HPDE6-E6E7 (cell line): ENCODE measurements around the gene ASH1L.
"Not testable (repeated sequence)": the region's sequence is repeated elsewhere in the genome, so short reads cannot be mapped to it uniquely, and the experiment has no call there.

Experiments used
- DNase-seq: peaks from one replicate; pipeline ENCODE4 v3.0.0; 2011; ENCODE audit warnings: missing footprints; ENCODE audit errors: extremely low spot score

The ASH1L gene, protein sequence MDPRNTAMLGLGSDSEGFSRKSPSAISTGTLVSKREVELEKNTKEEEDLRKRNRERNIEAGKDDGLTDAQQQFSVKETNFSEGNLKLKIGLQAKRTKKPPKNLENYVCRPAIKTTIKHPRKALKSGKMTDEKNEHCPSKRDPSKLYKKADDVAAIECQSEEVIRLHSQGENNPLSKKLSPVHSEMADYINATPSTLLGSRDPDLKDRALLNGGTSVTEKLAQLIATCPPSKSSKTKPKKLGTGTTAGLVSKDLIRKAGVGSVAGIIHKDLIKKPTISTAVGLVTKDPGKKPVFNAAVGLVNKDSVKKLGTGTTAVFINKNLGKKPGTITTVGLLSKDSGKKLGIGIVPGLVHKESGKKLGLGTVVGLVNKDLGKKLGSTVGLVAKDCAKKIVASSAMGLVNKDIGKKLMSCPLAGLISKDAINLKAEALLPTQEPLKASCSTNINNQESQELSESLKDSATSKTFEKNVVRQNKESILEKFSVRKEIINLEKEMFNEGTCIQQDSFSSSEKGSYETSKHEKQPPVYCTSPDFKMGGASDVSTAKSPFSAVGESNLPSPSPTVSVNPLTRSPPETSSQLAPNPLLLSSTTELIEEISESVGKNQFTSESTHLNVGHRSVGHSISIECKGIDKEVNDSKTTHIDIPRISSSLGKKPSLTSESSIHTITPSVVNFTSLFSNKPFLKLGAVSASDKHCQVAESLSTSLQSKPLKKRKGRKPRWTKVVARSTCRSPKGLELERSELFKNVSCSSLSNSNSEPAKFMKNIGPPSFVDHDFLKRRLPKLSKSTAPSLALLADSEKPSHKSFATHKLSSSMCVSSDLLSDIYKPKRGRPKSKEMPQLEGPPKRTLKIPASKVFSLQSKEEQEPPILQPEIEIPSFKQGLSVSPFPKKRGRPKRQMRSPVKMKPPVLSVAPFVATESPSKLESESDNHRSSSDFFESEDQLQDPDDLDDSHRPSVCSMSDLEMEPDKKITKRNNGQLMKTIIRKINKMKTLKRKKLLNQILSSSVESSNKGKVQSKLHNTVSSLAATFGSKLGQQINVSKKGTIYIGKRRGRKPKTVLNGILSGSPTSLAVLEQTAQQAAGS (N-terminal part only)

DNA sequence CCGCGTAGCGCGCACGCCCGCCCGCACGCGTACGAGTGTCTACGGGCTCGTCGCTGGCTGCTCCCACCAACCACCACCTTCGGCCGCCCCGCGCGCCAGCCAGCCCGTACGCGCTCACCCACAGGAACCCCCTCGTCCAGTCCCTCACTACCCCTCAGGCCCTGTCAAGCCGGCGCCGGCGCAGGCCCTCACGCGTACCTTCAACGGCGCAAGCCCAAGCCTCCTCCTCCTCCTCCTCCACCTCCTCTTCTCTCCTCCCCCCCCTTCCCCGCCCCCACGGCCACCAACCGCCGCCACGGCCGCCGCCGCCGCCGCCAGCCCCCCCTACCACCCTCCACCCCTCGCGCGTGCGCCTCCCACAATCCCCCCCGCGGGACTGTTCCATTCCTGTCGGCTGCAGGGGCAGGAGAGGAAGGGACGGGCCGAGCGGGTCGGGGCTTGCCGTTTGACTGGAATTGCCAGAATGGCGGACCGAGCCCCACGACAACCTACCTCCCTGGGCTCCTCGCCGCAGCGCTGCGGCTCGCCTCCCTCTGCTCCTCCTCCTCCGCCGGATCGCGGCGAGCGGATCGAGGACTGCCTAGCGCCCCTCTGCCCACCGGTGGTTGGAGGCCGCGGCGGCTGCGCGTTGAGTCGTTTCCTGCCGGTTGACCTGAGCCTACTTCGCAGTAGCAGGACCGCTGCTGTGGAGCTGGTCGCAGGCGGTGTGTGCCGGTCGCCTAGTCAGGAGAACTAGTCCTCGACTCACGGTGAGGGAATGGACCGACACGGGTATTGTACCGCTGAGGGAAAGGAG lies at the start of gene ASH1L:
Gene ASH1L, minus strand, starts transcription at position 223 of the 796 bp plus-strand sequence. CDS start 41,284 bp downstream, outside the sequence.
- DNase-seq = peak; percentile 79

DNA sequence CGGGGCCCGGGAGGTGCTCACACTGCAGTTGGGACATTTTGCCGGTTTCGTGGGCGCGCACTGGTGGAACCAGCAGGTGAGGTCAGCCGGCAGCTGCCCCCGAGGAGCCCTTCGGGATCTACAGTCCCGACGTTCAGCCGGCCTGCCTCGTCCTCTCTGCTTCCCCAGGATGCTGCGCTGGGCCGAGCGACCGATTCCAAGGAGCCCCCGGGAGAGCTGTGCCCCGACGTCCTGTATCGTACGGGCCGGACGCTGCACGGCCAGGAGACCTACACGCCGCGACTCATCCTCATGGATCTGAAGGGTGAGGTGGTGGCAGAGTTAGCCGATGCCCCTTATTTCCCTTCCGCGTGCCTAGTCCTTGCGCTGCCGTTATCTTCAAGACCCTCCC lies 47.6 kb upstream of the ASH1L start:
- DNase-seq = not testable (repeated sequence)

DNA sequence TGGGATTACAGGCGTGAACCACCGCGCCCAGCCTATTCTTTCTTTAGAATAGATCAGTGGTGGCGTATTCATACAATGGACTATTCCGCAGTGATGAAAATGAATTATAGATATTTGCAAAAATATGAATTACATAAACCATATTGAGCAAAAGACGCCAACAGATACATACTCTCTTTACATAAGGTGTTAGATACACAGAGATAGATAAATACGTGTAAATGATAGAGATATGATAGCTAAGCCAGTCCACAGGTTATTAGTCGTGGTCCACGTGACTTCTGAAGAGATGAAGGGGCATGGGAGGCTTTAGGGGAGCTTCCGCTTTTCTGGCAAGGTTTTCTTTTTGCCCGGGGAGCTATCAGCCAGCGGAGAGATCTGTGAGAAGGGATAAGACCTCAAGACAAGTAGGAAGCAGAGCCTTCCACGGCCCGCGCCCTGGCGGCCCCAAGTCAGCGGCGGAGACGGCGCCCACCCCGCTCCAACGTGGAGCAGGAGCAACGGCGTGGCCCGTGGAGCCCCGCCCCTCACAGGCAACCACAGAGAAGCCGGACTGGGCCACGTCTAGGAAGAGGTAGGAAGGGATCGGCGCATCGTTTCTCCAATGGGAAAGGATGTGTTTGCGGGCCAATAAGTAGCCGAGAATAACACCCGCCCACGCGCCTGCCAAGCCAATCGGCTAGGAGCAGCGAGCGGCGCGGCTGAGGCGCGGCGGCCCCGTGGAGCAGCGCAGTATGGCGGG lies 47.1 kb upstream of the ASH1L start, which contains the start of gene MSTO1:
Gene MSTO1, plus strand, starts transcription at position 704 of the 742 bp plus-strand sequence. Its CDS starts 31 bp downstream, at position 735.
- peak; percentile 87 for DNase-seq

DNA sequence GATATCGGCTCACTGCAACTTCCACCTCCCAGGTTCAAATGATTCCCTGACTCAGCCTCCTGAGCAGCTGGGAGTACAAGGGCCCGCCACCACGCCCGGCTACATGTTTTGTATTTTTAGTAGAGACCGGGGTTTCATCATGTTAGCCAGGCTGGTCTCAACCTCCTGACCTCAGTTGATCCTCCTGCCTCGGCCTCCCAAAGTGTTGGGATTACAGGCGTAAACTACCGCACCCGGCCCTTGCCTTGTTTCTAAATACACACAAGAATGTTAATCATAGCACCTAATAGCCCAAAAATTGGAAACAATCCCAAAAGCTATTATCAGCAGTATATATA lies 46.3 kb upstream of the ASH1L start:
- no peak for DNase-seq

DNA sequence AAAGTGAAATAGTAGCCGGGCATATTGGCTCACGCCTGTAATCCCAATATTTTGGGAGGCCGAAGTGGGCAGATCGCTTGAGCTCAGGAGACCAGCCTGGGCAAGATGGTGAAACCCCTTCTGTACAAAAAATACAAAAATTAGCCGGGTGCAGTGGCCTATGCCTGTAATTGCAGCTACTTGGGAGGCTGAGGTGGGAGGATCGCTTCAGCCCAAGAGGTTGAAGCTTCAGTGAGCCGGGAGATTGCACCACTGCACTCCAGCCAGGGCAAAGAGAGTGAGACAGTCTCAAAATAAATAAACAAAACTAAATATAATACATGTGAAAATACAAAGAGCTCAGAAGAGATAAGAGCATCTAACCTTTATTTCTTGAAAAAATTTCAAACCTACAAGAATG lies 45.1 kb upstream of the ASH1L start:
- no peak for DNase-seq

DNA sequence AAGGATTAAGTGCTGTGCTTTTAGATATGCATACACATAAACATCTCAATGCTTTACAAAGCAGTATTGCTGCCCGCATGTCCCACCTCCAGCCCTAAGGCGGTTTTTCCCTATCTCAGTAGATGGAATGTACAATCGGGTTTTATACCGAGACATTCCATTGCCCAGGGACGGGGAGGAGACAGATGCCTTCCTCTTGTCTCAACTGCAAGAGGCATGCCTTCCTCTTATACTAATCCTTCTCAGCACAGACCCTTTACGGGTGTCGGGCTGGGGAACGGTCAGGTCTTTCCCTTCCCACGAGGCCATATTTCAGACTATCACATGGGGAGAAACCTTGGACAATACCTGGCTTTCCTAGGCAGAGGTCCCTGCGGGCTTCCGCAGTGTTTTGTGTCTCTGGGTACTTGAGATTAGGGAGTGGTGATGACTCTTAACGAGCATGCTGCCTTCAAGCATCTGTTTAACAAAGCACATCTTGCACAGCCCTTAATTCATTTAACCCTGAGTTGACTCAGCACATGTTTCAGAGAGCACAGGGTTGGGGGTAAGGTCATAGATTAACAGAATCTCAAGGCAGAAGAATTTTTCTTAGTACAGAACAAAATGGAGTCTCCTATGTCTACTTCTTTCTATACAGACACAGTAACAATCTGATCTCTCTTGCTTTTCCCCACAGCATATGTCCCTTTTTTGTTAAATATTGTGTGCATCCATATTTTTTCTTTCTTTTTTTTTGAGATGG lies 37.4 kb upstream of the ASH1L start:
- DNase-seq = not testable (repeated sequence)

DNA sequence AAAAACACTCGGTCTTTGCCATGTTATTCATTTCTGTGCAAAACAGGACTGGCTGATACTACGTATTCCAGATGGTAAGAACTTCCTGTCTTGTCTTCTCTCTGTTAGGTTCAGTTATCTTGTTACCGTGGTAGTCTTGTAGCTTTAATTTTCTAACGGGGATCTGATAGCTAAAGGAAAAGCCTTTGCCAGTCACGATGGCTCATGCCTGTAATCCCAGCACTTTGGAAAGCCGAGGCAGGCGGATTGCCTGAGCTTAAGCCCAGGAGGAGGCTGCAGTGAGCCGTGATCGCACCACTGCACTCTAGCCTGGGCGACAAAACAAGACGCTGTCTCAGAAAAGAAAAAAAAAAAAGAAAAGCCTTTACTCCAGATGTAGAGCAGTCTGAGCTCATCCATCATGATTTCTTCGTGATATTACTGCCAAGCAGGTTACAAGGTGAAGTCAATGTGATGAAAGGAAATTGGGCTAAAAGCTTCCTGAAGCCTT lies 36.3 kb upstream of the ASH1L start:
- DNase-seq = no peak

DNA sequence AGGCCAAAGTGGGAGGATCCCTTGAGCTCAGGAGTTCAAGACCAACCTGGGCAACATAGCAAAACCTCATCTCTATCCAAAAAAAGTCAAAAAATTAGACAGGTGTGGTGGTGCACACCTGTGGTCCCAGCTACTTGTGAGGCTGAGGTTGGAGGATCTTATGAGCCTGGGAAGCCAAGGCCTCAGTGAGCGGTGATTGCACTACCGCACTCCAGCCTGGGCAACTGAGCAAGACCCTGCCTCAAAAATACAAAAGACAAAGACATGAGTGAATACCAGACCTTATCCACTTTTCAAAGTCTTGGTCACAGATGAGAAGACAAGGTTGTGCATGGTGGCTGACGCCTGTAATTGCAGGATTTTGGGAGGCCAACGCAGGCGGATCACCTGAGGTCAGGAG lies 34.3 kb upstream of the ASH1L start:
- DNase-seq = no peak

DNA sequence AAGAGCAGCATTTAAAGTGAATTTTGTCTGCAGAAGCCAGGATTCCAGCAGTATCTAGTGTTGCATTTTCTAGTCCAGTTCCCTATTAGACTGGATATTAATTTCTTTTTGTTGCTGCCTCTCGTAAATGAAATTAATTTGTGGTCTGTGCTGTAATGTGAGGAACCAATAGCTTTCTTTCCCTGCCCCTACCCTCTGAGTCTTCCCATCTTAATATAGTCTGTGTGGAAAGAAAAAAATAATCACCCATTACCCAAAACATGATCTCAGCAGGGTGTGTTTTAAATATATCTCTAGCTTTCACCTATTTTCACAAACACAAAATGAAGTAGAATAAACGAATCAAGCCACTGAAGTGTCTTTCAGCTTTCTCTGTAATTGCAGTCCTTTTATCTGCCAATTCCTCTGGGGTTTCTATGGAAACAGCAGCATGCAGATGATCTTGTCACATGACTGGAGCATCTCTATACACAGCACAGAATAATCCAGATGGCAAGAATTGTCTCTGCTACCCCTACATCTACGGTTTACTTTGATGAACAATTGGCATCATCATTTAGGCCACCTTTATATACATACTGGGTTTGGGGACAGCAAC lies 33.4 kb upstream of the ASH1L start:
- not testable (repeated sequence) for DNase-seq

DNA sequence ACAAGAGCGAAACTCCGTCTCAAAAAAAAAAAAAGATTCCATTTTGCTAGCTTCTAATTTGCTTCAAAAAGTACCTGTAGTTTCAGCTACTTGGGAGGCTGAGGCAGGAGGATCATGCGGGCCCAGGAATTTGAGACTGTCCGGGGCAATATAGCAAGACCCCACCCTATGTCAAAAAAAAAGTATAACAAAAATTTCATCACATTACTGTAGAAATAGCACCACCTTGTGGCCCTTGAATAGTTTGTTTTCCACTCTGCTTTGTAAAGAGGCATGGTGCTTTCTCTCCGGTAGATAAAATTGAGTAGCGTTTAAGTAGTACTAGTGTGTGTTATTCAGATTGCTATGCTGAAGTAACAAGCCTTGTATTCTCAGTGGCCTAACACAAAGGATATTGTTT lies 29.2 kb upstream of the ASH1L start:
- no peak for DNase-seq

DNA sequence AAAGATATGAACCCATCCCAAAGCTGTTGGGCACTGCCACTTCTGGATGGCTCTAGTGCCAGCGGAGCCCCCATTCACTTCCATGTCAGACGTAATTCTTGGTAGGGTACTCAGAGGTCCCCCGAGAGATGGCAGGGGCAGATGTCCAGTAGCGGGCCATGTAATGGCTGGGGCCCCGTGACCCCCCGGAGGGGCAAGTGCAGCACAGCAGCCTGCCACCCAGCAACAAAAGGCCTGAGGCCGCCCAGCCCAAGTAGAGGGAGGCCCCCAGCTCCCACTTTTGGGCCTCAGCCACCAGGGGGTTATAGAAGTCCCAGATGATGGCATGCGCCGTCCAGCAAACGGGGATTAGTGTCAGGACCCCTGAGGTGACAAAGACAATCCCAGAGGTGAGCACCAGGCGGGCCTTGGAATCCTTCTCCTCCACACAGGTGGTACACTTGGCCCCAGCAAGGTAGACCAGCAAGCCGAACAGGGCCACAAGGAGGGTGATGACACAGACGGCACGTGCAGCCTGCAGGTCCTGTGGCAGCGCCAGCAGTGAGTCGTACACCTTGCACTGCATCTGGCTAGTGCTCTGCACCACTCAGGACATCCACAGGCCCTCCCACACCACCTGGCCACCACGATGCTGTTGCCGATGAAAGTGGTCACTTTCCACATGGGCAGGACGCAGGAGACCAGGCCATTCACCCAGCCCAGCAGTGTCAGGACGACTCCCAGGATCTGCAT lies 28.1 kb upstream of the ASH1L start:
- DNase-seq = not testable (repeated sequence)

DNA sequence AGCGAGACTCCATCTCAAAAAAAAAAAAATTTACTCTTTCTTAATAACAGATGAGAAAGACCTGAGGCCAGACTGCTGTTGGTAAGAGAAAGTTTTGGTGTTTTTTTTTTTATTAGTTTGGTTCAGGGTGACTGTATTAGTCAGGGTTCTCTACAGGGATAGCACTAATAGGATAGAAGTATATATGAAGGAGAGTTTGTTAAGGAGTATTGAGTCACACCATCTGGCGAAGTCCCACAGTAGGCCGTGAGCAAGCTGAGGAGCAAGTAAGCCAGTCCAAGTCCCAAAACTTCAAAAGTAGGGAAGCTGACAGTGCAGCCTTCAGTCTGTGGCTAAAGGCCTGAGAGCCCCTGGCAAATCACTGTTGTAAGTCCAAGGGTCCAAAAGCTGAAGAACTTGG lies 26.7 kb upstream of the ASH1L start:
- DNase-seq = not testable (repeated sequence)

DNA sequence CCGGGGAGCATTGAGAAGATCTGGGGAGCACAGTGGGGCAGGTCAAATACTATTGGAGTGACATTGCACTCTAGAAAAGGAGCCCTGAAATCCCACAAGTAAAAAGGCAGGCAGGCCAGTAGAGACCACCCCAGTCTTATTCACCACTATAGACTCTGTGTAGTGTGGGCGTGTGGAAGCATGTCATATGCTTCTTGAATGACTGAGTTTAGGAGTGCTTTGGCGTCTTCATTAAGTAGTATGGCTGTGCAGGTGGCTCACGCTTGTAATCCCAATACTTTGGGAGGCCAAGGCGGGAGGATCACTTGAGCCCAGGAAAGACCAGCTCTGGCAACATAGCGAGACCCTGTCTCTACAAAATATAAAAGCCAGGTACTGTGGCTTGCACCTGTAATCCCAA lies 21.2 kb upstream of the ASH1L start:
- not testable (repeated sequence) for DNase-seq

DNA sequence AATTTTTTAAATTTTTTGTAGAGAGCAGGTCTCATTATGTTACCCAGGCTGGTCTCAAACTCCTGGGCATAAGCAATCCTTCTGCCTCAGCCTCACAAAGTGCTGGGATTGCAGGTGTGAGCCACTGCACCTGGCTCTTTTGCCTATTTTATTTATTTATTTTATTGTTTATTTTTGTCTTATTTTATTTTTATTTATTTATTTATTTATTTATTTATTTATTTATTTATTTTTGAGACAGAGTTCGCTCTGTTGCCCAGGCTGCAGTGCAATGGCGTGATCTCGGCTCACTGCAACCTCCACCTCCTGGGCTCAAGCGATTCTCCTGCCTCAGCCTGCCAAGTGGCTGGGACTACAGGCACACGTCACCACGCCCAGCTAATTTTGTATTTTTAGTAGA lies 13.0 kb upstream of the ASH1L start:
- not testable (repeated sequence) for DNase-seq

DNA sequence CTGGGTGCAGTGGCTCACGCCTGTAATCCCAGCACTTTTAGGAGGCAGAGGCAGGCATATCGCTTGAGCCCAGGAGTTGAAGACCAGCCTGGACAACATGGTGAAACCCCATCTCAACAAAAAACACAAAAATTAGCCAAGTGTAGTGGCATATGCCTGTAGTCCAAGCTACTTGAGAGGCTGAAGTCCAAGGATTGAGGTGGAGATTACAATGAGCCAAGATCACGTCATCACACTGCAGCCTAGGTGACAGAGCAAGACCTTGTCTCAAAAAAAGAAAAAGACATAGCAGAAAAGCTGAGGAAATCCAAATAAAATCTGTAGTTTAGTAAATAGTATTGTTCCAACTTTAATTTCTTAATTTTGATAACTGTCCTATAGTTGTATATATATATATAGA lies 11.5 kb upstream of the ASH1L start:
- DNase-seq = no peak

DNA sequence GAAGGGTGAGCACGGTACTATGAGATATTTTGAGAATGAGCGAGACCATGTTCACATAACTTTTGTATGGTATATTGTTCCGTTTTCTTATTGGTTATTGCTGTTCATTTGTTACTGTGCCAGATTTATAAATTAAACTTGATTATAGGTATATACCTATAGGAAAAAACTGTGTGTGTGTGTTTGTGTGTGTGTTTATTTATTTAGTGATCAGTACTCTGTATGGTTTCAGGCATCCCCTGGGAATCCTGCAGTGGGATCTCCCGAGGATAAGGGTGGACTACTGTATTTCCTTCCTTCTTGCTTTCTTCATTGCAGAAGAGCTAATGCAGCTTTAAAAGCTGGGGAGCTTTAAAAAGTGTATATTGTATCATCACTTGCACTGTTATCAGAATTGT lies 8.0 kb upstream of the ASH1L start:
- no peak for DNase-seq

DNA sequence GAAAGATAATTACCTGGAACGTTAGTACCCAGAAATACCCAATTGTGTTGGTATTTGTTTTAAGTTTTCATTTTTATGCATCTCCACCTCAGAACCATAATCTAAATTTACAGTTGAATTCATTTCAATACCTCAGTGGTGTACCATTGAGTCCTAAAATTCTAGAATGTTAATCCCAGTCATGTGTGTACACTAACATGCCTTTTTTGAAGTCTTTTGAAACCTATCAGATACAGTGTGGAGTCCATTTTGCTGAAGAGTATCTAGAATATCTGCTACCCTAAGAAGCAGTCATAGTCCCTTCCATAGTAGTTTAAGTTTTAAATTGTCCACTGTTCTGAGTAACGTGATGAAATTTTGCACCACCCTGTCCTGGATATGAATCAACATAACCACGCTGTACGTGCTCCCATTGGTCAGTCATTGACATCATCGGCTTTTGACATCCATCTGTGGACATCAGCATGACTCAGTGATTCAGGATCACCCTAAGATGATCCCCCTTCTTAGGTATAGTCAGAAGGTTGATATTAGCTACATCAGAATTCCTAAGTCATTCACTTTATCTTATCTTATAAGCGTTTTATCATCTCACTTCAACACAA lies 7.5 kb upstream of the ASH1L start:
- no peak for DNase-seq

DNA sequence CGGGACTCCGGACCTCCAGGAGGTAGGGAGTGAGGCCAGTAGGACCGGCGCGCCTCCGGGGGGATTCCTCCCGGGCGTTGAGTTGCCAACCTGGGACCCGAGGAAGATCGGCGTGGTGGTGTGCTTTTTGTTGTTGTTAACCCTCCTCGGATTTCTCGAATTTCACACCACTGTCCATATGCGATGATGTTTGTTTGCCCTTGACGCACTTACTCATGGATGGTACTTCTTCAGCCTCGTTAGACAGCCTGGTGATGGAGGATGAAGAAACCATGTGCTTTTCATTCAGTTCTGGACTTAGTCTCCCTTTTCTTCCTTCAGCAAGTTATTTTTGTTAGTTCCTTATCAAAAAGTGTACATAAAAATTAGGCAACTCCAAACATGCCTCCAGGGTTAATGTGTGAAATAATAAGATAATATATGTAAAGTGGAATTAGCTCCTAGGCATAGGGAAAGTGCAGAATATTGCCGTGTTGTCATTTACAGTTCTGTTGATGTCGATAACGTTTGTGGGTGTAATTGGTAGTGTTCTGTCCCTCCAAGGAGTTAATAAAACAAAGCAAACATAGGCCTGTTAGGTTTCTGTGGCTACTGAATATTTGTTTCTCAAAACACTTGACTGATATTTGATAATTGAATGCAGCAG lies 897 bp upstream of the ASH1L start:
- not testable (repeated sequence) for DNase-seq
